Neural crest cell (in vitro differentiated cells): Measurements from ENCODE around the gene LARP4B. TPM values are rescaled to one million over a fixed set of nuclear protein-coding genes. Genes with fewer than 3 reads are reported as not detected.

Experiments used
- DNase-seq: peaks from one replicate; pipeline ENCODE4 v3.0.0; 2021; ENCODE audit warnings: low read depth, mixed read lengths, low spot score
- H3K27ac Mint-ChIP-seq: one replicate; pipeline ENCODE4 v1.8.0; 2021; ENCODE audit warnings: mild to moderate bottlenecking, mixed read lengths; ENCODE audit not compliant: unreplicated experiment
- H3K27me3 Mint-ChIP-seq: 2 replicates; pipeline ENCODE4 v1.8.0; 2021; ENCODE audit warnings: low read depth, mild to moderate bottlenecking, mixed read lengths
- H3K36me3 Mint-ChIP-seq: 2 replicates; pipeline ENCODE4 v1.8.0; 2021; ENCODE audit warnings: low read depth, mild to moderate bottlenecking, mixed read lengths
- H3K4me1 Mint-ChIP-seq: 2 replicates; pipeline ENCODE4 v1.8.0; 2021; ENCODE audit warnings: mixed read lengths
- H3K4me3 Mint-ChIP-seq: one replicate; pipeline ENCODE4 v1.8.0; 2021; ENCODE audit warnings: mild to moderate bottlenecking, mixed read lengths
- H3K9me3 Mint-ChIP-seq: 2 replicates; pipeline ENCODE4 v1.8.0; 2021; ENCODE audit warnings: mixed read lengths
- CTCF ChIP-seq: fragments of 200-600 bp; sonication (generic); conservative IDR thresholded peaks from 2 replicates; pipeline ENCODE4 v1.5.0; 2021; ENCODE audit warnings: antibody characterized with exemption, mild to moderate bottlenecking
- total RNA-seq: library from RNA; stranded (reverse); gene quantifications from 2 replicates; pipeline ENCODE4 v1.2.1, GENCODE V29; 2021

Gene LARP4B
- total RNA-seq, 1 donor from 2014 or later = 75.4 TPM

- Mint-ChIP-seq H3K27me3 (no peaks in the 10 kb centered on the region), H3K4me3 (peak overlapping the region; percentile 31)
- no peak for DNase-seq
These were observed 125.7 kb downstream of the LARP4B start for GRCh38 chr10:805620-806305.

GRCh38 chr10:804787-805619 lies 126.5 kb downstream of the LARP4B start:
- H3K36me3 Mint-ChIP-seq = peaks cover 24% of the 10 kb centered on the region
- no peak for TF ChIP-seq CTCF
- H3K4me1 Mint-ChIP-seq = no peaks in the 10 kb centered on the region
- H3K27ac Mint-ChIP-seq = peak overlapping the region; percentile 62
- H3K9me3 Mint-ChIP-seq = peaks cover 6% of the 10 kb centered on the region
- H3K27me3 Mint-ChIP-seq = no peaks in the 10 kb centered on the region
- no peak for DNase-seq
- H3K4me3 Mint-ChIP-seq = peak overlapping the region; percentile 54

More at GRCh38 chr10:805620-806305, 125.7 kb downstream of the LARP4B start:
- H3K9me3 Mint-ChIP-seq = no peaks in the 10 kb centered on the region
- H3K4me1 Mint-ChIP-seq = no peaks in the 10 kb centered on the region
- no peak for TF ChIP-seq CTCF
- peaks cover 18% of the 10 kb centered on the region for H3K36me3 Mint-ChIP-seq
- H3K27ac Mint-ChIP-seq = peak overlapping the region; percentile 12

- peak overlapping the region; percentile 62 for H3K27ac Mint-ChIP-seq
- H3K36me3 Mint-ChIP-seq = peaks cover 31% of the 10 kb centered on the region
- no peak for TF ChIP-seq CTCF
- no peaks in the 10 kb centered on the region for H3K4me1 Mint-ChIP-seq
- DNase-seq = peak; percentile 33
- H3K27me3 Mint-ChIP-seq = no peaks in the 10 kb centered on the region
- H3K9me3 Mint-ChIP-seq = peaks cover 11% of the 10 kb centered on the region
- H3K4me3 Mint-ChIP-seq = peak overlapping the region; percentile 54
These were observed 127.2 kb downstream of the LARP4B start for GRCh38 chr10:804191-804781.

- no peak overlapping the region for H3K27ac Mint-ChIP-seq
- peaks cover 22% of the 10 kb centered on the region for H3K9me3 Mint-ChIP-seq
- no peak for DNase-seq
- no peak overlapping the region for H3K4me3 Mint-ChIP-seq
- peaks cover 38% of the 10 kb centered on the region for H3K36me3 Mint-ChIP-seq
- TF ChIP-seq CTCF = no peak
- H3K27me3 Mint-ChIP-seq = no peaks in the 10 kb centered on the region
- H3K4me1 Mint-ChIP-seq = no peaks in the 10 kb centered on the region
These were observed 128.3 kb downstream of the LARP4B start for GRCh38 chr10:803041-803741.

- no peak overlapping the region for H3K27ac Mint-ChIP-seq
- H3K27me3 Mint-ChIP-seq = no peaks in the 10 kb centered on the region
- no peaks in the 10 kb centered on the region for H3K4me1 Mint-ChIP-seq
- no peak for DNase-seq
- no peak overlapping the region for H3K4me3 Mint-ChIP-seq
- peaks cover 26% of the 10 kb centered on the region for H3K9me3 Mint-ChIP-seq
- TF ChIP-seq CTCF = no peak
- H3K36me3 Mint-ChIP-seq = peaks cover 43% of the 10 kb centered on the region
These were observed 129.0 kb downstream of the LARP4B start for GRCh38 chr10:802506-802905.
